ENCODE data around the gene CTBP2.
A peak's percentile ranks its signal among the peaks of the same experiment; 100 is the strongest.
"Not testable (repeated sequence)": the region's sequence is repeated elsewhere in the genome, so short reads cannot be mapped to it uniquely, and the experiment has no call there.

CTBP2 gene

DNA sequence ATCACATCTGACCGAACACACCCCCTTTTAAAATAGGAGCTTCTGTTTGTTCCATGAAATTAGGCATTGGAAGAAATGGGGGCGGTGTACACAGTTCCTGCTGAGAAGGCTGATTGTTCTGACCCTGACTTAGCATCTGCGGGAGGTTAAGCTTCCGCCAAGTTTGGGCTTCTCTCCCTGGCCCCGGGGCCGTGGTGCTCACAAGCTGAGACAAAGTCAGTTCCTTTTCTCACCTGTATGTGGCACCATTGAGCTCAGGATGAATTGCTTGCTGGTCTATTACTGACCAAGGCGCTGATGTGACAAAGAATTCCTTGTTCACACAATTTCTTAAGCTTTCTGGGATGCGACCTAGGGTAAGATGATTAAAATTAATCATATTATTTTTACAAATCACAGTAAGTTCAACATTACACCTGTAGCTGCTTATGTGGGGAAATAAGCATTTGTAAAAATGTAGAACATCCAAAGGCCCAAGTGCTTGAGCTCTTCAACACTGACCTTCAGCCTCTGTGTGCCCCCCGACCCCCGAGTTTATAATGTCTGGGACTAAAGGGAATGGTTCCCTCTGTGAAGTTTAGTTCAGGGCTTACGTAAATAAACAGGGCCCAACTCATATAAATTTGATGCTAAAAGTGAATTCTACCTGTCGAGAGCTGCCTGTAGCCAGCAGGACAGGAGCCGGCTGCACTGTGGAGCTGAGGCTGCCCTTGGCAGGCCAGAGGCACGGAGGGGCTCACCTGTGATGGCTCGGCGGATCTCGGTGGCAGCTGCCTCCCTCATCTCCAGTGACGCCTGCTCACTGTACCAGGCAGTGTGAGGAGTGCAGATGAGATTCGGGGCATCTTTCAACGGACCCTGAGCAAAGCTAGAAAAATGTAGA, 167.7 kb downstream of the CTBP2 start:
- TF ChIP-seq ZFX (IDR thresholded peaks at IDR 0.05), result no peak
- TF ChIP-seq, protein P1, sequence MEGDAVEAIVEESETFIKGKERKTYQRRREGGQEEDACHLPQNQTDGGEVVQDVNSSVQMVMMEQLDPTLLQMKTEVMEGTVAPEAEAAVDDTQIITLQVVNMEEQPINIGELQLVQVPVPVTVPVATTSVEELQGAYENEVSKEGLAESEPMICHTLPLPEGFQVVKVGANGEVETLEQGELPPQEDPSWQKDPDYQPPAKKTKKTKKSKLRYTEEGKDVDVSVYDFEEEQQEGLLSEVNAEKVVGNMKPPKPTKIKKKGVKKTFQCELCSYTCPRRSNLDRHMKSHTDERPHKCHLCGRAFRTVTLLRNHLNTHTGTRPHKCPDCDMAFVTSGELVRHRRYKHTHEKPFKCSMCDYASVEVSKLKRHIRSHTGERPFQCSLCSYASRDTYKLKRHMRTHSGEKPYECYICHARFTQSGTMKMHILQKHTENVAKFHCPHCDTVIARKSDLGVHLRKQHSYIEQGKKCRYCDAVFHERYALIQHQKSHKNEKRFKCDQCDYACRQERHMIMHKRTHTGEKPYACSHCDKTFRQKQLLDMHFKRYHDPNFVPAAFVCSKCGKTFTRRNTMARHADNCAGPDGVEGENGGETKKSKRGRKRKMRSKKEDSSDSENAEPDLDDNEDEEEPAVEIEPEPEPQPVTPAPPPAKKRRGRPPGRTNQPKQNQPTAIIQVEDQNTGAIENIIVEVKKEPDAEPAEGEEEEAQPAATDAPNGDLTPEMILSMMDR (conservative IDR thresholded peaks at IDR 0.05), result peak; percentile 86
- H3K27ac ChIP-seq, result no peak overlapping the region

DNA sequence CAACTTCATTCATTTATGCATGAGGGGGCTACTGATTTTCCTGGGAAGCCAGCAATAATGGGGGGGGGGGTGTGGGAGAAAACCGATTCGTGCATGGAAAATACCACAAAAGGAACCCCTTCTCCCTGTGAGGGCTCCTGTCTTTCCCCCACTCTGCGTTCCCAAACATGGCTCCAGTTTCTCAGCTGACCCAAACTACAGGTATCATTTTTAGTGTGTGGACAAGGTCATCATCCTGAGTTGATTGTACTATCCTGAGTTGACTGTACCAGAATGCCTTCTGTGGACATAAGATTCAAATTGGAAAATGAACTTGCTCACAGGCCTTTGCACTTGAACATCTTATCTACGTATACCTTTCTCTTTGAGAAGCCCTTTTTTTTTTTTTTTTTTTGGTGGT, 168.5 kb downstream of the CTBP2 start:
- TF ChIP-seq ZFX (IDR thresholded peaks at IDR 0.05), result no peak
- TF ChIP-seq, protein P1 (conservative IDR thresholded peaks at IDR 0.05), result no peak
- H3K27ac ChIP-seq, result no peak overlapping the region

GRCh38 chr10:124990671-124991625, 169.4 kb downstream of the CTBP2 start:
- no peak for TF ChIP-seq ZFX (IDR thresholded peaks at IDR 0.05)
- TF ChIP-seq, protein P1 (conservative IDR thresholded peaks at IDR 0.05), result no peak
- no peak overlapping the region for H3K27ac ChIP-seq

DNA sequence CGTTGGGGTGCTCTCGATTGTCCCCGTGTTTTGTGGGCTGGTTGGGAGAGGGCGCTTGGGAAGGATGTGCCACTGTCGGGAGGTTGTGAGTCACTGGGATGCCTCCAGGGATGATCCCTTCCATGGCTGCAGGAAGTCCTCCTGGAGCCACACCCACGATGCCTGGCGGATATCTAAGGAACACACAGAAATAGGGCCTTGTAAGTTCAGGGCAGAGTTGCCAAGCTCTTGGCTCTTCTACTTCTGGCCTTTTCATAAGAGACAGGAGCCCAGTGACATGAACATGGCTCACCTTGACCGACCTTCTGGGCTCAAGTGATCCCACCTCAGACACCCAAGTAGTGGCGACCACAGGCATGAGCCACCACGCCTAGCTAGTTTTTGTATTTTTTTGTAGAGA, 170.8 kb downstream of the CTBP2 start:
- TF ChIP-seq ZFX (IDR thresholded peaks at IDR 0.05), result no peak
- TF ChIP-seq, protein P1 (conservative IDR thresholded peaks at IDR 0.05), result no peak
- no peak overlapping the region for H3K27ac ChIP-seq

DNA sequence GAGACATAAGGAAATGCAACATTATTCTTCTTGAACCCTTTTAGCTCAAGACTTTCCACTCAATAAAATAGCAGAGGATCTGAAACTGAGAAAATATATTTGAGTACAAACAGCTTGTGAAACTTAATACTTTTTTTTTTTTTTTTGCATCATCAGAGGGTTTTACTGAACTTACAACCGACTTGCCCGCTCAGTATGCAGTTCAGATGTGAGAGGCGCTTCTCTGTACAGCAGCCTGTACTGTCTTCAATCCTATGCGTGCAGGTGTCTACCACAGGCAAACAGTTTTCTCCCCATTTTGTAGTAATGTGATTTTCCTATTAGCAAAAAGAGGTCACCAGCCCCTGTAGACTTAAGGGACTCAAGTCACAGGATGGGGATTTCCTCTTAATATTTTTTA, 171.6 kb downstream of the CTBP2 start:
- H3K27ac ChIP-seq, result not testable (repeated sequence)

DNA sequence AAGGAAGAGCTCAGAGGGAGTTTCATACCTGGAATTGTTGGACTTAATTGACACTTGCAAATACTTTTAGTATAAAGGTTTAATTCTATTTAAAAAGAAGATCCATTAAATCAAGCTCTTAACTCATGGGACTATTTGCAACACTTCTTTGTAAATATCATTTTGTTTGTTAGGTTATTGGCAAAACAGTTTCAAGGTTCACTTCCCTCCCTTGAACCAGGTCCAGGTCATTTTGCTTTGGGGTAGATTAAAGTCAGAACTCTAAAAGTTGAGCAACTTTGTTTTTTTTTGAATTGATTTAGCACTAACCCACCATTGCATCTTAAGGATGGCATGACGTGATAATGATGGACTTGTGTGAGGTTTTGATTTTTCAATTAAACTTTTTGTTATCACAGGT, 172.6 kb downstream of the CTBP2 start:
- H3K27ac ChIP-seq, result no peak overlapping the region
- TF ChIP-seq, protein P1 (conservative IDR thresholded peaks at IDR 0.05), result no peak
- no peak for TF ChIP-seq ZFX (IDR thresholded peaks at IDR 0.05)

DNA sequence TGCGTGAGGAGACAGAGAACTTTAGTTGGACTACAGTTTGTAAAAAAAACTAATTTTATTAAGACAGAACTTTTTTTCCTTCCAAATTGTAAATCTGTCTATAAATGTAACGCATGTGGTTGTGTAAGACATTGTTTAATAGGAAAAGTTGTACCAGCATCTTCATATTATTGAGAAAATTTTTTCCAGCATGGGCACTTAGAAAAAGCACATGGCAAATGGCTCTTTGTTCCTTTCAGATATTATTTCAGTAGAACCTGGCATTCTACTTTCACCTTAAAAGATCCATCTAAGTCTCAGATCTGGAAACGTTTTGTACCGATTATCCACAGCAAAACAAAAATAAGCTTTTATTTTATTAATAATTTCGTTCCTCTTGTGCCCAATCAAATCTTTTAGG, 175.2 kb downstream of the CTBP2 start:
- H3K27ac ChIP-seq, result no peak overlapping the region
- TF ChIP-seq, protein P1 (conservative IDR thresholded peaks at IDR 0.05), result no peak
- no peak for TF ChIP-seq ZFX (IDR thresholded peaks at IDR 0.05)

Measured in C4-2B (cell line).